C4-2B (cell line): ENCODE measurements around the gene CCL25.

Experiments used
- ZFX ChIP-seq: fragments of 450-650 bp; IDR thresholded peaks from 2 replicates; pipeline ENCODE4 v1.6.1; 2017
- TF ChIP-seq, protein P1 (sequence below): fragments of 450-650 bp; conservative IDR thresholded peaks from 2 replicates; pipeline ENCODE4 v1.5.1; 2017; ENCODE audit warnings: mild to moderate bottlenecking

DNA sequence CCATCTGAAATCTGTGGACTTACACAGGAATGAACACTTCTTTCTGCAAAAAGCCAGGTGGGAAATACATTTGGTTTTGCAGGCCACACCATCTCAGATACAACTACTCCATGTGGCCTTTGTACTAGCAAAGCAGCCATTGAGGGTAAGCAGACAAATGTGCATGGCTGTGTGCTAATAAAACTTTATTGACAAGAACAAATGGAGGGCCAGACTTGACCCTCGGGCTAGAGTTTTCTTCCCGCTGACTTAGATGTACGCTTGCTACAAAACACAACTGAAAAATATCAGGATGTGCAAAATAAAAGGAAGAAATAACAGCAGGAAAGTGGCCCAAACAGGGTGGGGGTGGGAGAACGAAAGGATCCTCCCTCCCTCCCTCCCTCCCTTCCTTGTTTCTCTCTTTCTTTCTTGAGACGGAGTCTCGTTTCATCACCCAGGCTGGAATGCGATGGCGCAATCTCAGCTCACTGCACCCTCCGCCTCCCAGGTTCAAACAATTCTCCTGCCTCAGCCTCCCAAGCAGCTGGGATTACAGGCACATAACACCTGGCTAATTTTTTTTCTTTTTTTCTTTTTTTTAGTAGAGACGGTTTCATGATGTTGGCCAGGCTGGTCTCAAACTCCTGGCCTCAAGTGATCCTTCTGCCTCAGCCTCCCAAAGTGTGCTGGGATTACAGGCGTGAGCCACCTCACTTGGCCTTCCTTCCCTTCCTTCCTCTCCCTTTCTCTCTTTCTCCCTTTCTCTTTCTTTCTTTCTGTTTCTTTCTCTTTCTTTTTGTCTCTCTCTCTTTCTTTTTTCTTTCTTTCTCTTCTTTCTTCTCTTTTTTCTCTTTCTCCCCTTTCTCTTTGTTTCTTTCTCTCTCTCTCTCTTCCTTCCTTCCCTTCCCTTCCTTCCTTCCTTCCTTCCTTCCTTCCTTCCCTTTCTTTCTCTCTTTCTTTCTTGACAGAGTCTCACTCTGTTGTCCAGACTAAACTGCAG is 29.3 kb downstream of the CCL25 start:
- TF ChIP-seq, protein P1, sequence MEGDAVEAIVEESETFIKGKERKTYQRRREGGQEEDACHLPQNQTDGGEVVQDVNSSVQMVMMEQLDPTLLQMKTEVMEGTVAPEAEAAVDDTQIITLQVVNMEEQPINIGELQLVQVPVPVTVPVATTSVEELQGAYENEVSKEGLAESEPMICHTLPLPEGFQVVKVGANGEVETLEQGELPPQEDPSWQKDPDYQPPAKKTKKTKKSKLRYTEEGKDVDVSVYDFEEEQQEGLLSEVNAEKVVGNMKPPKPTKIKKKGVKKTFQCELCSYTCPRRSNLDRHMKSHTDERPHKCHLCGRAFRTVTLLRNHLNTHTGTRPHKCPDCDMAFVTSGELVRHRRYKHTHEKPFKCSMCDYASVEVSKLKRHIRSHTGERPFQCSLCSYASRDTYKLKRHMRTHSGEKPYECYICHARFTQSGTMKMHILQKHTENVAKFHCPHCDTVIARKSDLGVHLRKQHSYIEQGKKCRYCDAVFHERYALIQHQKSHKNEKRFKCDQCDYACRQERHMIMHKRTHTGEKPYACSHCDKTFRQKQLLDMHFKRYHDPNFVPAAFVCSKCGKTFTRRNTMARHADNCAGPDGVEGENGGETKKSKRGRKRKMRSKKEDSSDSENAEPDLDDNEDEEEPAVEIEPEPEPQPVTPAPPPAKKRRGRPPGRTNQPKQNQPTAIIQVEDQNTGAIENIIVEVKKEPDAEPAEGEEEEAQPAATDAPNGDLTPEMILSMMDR, result no peak
- no peak for TF ChIP-seq ZFX
